Esophagus squamous epithelium (tissue), 4 donors: Measurements from ENCODE around the gene ARFGEF3.

Source experiments
- POLR2A ChIP-seq, 4 donors: fragments of 450-650 bp; IDR thresholded peaks; one replicate each; pipeline ENCODE4 v1.6.1; 2017; ENCODE audit warnings: antibody characterized with exemption in 4 of 4, mild to moderate bottlenecking in 4 of 4, moderate library complexity in 3 of 4
- TF ChIP-seq, protein P1 (sequence below), 6 experiments: fragments of 450-650 bp in 4 of 6; fragments of 200-600 bp in 2 of 6; sonication (generic) in 2 of 6; IDR thresholded peaks; one replicate each; pipeline ENCODE4 v1.5.1; 2016 to 2019; ENCODE audit warnings: antibody characterized with exemption in 6 of 6, mild to moderate bottlenecking in 4 of 6, moderate library complexity in 4 of 6

- TF ChIP-seq, protein P1, sequence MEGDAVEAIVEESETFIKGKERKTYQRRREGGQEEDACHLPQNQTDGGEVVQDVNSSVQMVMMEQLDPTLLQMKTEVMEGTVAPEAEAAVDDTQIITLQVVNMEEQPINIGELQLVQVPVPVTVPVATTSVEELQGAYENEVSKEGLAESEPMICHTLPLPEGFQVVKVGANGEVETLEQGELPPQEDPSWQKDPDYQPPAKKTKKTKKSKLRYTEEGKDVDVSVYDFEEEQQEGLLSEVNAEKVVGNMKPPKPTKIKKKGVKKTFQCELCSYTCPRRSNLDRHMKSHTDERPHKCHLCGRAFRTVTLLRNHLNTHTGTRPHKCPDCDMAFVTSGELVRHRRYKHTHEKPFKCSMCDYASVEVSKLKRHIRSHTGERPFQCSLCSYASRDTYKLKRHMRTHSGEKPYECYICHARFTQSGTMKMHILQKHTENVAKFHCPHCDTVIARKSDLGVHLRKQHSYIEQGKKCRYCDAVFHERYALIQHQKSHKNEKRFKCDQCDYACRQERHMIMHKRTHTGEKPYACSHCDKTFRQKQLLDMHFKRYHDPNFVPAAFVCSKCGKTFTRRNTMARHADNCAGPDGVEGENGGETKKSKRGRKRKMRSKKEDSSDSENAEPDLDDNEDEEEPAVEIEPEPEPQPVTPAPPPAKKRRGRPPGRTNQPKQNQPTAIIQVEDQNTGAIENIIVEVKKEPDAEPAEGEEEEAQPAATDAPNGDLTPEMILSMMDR (IDR thresholded peaks at IDR 0.05): no peak
- no peak for TF ChIP-seq POLR2A (IDR thresholded peaks at IDR 0.05)
Measured at GRCh38 chr6:138146544-138146943, 15.2 kb upstream of the ARFGEF3 start.
